ENCODE data around the gene NDUFB11.

DNA sequence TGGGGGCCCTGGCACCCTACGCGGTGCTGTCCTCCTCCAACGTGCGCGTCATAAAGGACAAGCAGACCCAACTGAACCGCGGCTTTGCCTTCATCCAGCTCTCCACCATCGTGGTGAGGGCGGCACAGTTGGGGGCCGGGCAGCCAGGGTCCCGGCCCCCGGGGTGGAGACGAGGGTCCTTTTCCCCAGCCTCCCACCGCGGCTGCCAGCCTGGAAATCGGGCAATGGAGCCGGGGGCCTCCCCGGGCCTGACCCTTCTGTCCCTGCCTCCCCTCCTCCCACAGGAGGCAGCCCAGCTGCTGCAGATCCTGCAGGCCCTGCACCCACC is 35.4 kb upstream of the NDUFB11 start:
- TF ChIP-seq, protein P1, sequence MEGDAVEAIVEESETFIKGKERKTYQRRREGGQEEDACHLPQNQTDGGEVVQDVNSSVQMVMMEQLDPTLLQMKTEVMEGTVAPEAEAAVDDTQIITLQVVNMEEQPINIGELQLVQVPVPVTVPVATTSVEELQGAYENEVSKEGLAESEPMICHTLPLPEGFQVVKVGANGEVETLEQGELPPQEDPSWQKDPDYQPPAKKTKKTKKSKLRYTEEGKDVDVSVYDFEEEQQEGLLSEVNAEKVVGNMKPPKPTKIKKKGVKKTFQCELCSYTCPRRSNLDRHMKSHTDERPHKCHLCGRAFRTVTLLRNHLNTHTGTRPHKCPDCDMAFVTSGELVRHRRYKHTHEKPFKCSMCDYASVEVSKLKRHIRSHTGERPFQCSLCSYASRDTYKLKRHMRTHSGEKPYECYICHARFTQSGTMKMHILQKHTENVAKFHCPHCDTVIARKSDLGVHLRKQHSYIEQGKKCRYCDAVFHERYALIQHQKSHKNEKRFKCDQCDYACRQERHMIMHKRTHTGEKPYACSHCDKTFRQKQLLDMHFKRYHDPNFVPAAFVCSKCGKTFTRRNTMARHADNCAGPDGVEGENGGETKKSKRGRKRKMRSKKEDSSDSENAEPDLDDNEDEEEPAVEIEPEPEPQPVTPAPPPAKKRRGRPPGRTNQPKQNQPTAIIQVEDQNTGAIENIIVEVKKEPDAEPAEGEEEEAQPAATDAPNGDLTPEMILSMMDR (IDR thresholded peaks at IDR 0.05 in 4 of 5, conservative IDR thresholded peaks at IDR 0.05 in 1 of 5), result no peak
- TF ChIP-seq POLR2A (IDR thresholded peaks at IDR 0.05), result no peak
